ENCODE data around the gene ZNF860.

DNA sequence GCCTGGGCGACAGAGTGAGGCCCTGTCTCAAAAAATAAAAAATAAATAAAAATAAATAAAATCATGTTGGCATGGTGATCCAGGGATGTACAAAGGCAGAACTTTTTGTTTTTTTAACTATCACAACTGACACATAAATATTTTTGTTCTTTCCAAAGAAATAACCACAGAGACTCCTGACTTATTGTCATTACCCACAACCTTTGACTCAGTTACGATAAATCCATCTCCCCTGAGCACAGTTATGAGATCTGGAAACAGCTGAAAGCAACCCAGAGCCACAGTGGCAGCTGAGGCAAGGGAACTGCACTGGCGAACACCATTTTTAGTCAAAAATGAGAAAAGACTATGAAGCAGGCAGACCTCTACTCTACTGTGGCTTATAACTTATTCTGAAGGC lies 24.4 kb upstream of the ZNF860 start:
- TF ChIP-seq POLR2A (IDR thresholded peaks at IDR 0.05): no peak
- TF ChIP-seq, protein P1, sequence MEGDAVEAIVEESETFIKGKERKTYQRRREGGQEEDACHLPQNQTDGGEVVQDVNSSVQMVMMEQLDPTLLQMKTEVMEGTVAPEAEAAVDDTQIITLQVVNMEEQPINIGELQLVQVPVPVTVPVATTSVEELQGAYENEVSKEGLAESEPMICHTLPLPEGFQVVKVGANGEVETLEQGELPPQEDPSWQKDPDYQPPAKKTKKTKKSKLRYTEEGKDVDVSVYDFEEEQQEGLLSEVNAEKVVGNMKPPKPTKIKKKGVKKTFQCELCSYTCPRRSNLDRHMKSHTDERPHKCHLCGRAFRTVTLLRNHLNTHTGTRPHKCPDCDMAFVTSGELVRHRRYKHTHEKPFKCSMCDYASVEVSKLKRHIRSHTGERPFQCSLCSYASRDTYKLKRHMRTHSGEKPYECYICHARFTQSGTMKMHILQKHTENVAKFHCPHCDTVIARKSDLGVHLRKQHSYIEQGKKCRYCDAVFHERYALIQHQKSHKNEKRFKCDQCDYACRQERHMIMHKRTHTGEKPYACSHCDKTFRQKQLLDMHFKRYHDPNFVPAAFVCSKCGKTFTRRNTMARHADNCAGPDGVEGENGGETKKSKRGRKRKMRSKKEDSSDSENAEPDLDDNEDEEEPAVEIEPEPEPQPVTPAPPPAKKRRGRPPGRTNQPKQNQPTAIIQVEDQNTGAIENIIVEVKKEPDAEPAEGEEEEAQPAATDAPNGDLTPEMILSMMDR (IDR thresholded peaks at IDR 0.05): no peak

Data from body of pancreas (tissue), 4 donors.